Activated CD4-positive, alpha-beta T cell treated with anti-CD3 and anti-CD28 coated beads, Interleukin-2, amount 50 U/mL, for 16 hours (primary cell): ENCODE results near the gene MEDAG.
A peak's percentile ranks its signal among the peaks of the same experiment; 100 is the strongest.

Experiments
- DNase-seq: peaks from one replicate; pipeline ENCODE4 v3.0.0-alpha.2; 2020

The MEDAG gene

DNA sequence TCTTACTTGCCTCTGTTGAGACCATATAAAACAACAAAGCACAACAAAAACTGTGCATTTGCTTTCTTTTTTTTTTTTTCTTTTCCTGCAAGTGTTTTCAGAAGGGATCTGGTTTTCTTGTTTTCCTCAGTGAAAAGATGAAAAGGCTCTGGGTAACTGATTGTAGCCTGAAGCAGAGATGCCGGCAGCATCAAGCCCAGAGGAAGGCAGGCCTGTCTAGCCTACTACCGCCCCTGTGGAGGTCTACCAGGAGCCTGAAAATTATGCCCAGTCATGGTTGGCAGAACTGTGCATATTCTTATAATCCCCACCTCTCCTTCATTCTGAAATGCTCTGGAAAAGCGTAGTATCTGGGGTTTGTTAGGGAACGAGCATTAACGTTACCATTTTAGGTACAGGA lies 32.6 kb upstream of the MEDAG start:
- DNase-seq = no peak

DNA sequence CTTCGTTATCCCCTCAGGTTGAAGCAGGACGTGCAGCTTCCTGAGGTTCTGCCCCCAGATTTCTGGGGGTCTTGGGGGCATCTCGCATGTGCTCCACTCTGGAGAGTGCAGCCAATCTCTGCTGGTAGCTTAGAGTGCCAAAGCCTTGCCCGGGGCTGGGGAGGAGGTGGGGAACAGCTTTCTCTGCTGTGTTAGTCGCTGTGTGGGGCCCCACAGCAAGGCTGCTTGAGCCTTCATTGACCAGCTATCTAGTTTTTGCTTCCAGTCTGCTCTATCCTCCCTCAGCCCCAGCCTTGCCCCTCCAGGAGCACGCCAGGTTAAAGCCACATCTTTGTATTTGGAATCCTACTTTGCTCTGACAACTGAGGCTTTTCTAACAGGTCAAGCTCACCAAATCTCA lies 32.0 kb upstream of the MEDAG start:
- no peak for DNase-seq

DNA sequence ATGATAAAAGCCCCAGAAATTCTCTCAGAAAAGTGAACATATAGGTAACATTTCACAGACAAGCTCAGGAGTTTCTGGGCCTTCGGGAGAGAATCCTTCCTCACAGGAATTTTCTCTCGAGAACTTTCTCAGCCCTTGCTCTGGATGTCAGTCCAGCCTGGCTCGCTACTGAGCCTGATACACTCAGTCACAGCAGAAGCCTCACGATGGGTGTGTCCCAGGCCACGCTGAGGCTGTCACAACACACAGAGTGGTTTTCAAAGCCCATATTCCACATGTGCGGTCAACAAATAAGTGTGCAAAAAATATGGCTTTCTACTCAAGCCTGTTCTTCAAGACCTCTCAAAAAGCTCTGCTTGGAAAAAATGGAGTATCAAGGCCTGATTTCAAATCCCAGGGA lies 31.5 kb upstream of the MEDAG start:
- DNase-seq = no peak

DNA sequence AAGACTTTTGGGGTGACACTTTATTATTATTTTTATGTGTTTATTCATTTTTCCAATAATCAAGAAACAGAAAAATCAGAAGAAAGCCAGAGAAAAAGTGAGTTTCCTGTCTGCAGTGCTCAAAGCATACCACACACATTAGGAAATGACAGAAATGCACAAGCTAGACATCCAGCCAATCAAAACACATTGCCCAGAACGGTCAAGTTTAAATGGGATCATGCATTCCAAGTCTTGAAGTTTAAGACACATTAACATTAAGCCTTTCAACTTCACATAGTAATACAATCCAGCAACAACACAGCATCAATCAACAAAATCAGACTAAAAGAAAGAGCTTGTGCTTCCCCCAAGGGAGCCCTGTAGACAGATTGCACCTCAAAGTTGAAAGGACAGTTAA lies 28.7 kb upstream of the MEDAG start:
- DNase-seq = no peak

DNA sequence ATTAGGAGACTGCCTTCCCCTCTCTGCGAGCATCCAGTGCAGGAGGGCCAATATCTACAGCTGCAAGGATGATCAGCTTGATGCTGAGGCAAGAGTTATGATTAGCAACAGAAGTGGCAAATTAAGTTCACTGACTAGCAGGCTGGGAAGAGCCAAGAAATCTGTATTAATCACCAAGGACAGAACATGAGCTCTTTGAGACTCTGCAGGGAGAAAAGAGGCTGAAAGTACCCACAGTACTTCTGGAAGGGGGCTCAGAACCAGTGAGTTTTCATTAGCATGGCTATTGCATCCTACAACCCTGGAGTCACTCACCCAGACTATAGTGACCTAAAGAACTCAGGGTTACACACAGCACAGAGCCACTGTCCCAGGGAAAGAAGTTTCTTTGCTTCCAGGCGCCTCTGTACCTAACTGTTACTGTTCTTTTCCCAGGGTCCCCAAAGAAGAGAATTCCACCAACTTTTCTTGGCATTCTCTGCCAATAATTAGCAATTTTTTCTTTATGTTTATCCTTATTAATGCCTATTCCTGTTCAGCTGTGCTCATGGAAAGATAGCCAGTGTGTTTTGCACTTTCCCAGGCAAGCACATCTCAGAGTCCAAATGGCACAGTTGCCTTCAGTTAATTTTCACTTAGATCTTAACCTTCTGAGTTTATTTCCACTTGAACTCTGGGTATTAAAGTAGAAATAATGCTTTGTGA lies 25.8 kb upstream of the MEDAG start:
- no peak for DNase-seq

DNA sequence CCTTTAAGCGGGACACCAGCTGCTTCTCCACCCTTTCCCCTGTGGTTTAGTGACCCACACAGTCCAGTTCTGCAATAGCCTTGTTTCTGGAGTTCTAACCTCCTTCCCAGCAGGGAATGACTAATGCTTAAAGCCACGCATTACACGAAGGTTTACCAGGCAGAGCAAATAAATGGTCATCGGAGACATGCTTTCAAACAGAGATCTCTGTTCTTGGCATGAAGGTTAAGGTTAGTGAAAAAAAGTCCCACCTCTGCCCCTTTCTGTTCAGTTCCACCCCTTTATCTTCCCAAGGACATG lies 25.3 kb upstream of the MEDAG start:
- no peak for DNase-seq

DNA sequence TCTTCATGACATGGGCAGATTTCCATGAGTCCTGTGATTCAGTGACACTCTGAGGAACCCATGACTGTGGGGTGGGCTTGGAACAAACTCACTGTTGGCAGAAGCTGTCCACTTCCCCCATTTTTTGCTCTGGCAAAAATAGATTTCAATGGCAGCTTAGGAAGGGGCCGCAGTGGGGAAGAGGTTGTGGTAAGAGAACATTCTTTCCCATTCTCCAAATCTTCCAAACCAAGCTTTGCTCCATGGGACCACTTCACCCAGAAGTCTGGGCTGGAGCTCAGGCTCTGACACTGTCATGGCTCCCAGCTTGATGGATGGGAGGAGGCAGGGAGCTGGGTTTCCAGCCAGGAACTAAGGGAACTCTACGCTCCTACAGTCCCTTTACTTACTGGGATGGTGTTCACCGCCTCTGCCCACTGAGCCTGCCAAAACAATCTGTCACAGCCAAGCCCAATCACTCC lies 24.9 kb upstream of the MEDAG start:
- DNase-seq = no peak

DNA sequence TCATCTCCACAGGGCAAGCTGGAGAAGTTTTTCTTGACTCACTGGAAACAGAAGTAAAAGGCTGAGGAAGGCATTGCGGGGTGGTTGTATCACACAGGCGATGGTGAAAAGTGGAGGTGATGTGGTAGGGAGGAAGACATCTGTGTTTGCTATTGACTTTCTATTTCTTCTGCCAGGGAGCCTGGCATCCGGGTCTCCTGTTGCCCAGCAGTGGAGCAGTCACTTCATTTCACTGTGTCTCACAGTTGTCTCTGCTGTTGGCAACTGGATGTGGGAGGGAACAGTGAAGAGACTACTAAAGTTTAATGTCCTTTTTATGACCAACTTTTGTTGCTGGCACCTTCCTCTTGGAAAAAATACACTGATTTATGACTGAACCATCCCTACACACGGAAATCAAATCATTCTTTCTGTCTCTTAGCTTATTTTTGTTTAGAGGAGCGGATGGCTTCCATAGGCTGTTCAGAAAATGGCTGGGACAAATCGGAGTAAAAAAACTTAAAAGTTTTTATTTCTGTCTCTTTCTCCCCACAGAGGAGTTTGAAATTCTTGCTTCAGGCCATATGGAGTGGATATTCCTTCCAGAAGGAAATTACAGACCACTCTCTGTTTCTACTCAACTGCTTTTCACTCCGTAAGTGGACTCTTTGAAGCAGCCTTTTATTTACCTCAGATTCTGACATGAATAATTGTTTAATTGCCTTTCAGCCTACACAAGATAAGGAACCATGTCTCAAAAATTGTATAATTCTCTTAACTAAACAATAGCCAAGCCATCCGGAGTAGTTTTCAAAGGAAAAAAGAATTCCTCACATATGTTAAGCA lies 23.8 kb upstream of the MEDAG start:
- DNase-seq = no peak

DNA sequence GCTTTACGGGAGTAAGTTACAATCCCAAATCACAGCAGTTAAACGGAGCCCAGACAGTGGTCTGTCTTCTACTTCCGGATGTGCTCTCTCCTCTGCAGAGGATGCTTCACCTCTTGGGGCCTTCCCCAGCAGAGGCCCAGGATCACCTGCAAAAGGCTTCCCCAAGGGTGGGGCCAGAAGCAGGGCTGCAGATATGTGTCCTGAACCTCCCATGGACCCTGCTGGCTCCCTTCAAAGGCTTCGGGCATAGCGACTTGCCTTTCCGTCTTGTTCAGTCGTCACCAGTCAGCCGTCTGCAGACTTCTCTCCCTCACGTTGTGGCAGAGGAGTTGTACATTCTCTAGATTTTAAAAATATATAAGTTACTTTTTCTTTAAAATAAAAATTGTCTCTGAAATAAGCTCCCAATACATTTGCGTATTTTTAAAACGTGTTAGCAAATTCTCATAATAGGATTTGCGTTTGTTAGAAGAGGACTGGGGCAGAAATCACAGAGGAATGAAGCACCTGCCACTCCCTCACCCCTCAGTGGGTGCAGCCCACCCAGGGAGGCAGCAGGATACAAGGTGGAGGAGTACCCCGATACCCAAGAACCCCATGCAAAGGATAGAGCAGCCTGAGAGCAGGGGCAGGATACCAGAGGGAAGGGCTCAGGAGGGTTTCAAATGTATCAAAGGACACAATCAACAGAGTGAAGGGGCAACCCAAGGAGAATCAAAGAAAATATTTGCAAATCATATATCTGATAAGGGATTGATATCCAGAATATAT lies 22.9 kb upstream of the MEDAG start:
- no peak for DNase-seq

DNA sequence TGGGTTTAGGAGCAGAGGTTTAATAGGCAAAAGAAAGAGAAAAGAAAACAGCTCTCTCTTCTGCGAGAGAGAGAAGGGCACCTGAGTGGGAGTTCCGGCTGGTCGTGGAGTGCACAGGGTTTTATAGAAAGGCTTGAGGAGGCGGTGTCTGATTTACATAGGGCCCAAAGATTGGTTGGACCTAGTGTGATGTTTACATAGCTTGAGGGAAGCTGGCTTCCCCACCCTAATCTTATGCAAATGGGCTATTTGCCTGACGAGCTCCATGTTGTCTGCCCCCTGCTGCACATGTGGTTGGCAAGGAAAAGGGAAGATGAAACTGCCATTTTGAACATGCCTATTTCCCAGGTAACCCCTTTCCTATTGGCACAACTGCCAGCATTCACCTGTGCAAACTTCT lies 21.5 kb upstream of the MEDAG start:
- DNase-seq = no peak

DNA sequence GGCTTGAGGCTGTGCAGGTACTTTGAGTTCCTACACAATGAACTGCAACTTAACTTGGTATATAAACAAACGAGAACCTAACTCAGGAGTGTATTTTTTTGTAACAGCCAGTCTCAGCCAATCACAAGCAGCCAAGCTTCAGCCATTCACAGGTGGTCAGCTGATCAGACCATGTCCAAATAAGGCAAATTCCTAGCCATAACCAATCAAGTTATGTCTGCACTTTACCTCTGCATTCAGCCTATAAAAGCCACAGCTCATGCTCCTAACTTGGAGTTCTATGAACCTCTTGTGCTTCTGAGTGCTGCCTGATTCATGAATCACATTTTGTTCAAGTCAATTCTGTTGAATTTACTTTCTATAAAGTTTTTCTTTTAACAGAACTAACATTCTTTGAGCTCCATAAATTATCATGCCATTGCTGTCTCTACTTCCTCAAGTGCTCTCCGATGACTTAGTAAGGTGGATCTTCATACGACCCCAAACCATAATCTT lies 16.8 kb upstream of the MEDAG start:
- DNase-seq = no peak

DNA sequence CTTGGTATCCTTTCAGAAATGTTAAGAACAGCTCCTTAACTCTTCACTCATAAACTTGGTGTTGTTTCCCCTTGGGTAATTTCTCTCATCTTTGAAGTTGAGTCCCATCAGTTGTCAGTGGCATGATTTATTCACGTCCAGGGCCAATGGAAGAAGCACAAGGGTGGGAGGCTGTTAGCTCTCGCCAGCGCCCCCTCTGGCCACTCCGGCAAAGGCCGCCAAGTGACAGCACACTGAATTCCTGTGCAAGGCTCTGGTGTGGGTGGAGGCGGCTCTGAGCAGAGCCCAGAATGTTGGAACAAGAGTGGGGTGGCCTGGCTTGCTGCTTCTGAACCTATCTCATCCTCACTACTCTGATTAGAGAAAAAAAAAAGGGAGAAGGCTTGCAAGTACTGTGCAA lies 13.1 kb upstream of the MEDAG start:
- DNase-seq = no peak

DNA sequence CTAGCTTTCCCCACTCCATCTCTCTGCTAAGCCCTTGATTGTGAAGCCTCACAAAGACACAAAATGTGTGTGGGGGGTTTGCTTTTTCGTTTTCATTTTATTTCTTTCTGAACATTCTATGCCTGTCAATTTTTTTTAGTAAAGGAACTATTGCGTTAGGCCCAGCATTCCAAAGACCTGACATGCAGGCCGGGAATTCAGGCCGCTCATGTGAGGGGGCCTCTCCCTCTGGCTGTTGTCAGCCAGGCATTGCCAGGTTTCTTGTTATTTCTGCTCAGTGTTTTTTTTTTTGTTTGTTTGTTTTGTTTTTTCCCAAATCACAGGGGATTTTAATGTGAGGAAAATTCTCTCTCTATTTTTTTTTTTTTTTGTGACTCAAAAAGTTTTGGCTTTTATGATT lies 10.3 kb upstream of the MEDAG start:
- DNase-seq = no peak

DNA sequence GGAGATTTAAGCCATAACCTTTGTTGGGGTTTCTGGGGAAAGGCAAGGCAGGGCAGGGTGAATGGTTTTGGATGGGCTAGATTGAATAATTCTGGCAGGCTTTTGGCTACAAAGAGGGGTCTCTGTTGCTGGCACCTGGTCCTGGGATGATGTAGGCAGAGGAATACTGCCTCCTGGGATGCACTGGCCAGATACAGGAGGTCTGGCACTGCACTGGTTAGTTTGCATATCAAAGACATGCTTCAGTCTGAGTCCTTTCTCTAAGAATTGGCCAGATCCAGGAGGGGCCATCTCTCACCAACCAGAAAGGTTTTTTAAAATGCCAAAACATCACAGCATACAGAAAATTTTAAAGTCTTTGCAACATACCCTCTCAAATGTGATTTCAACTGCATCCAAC lies 8.0 kb upstream of the MEDAG start:
- DNase-seq = no peak

DNA sequence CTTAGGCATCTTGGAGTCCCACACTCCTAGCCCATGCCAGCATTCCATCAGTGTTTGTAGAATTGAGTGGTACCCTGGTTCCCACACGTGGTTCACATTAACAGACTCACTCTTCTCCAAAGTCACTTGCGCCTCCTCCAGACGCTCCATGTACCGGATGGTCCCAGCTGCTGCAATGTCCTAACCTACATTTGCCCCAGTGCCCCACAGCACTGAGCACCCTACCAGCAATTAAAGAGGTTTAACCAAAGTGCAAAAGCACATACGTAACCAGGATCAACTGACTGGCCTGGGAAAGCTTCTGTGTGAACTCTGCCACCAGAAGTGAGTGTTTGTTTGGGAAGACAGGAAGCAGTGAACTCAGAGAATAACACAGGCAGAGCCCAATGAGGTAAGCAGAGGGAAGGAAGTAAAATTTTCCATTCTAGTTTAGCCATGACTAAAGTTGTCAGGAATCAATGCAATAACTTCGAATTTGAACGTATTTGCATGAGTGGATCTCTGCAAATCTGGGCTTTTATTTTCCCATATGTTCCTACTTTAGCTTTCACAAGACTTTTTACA lies 7.3 kb upstream of the MEDAG start:
- DNase-seq = peak; percentile 2

DNA sequence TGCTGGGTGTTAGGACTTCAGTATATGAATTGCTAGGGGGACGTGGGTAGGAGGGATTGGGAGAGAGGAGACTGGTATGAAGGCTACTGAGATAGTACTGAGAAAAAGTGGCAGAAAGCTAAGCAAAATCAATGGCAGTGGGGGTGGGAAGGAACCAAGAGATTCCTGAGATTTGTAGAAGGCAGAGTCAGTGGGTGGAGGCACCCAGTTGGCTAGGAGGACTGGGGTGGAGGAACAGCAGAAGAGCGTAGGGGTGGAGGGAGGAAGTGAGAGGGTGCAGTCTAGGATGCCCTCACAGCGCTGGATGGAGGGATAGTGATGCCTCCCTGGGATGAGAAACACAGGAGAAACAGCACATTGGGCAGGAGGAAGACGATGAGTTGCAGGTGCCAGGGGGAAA lies 5.6 kb upstream of the MEDAG start:
- DNase-seq = no peak

DNA sequence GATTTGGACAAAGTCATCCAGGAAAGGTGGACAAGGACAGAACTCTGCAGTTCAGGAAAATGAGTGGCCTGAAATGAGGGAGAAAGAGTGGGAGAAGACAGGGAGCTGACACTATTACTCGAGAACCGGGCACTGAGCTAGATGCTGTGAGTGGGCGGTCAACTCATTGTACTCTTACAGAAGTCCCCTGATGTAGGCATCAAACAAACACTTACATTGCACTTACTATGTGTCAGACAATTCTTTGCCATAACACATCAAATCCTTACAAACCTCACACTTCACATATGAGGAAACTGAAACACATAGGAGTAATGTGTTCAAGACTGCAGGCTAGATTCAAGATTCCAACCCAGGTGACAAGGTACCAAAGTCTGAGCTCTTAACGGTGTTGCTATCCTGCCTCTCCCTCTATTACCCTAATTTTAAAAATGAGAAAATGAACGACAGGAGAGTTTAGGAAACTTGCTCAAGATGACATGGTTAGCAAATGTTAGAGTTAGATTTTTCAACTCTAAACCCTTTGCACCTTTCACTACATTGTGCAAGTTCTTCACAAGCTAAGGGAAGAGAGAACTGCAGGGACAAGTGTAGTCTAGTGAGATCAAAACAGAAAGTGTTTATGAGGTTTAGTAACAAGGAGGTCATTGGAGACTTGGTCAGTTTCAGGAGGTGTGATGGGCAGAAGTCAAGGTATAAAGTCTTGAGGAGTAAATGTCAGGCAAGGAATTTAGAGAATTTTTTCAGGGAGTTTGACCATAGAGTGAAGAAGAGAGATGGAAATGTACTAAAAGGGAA lies 4.9 kb upstream of the MEDAG start:
- no peak for DNase-seq

DNA sequence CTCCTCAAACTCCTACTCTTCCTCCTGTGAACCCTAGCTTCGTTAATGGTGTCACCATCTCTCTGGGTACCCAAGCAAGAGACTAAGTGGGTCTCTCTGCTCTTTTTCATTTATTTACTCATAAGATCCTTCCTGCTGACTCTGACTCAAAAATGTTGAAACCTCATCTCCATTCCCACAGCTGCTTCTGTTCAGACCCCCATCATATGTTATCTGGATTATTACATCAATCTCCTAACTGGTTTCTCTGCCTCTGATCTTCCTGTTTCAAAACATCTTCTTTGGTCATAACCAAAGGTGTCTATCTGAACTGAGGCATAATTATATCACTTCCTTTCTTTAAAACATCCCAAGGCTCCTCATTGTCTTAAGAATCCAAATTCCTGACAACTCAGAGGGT lies 2.0 kb upstream of the MEDAG start:
- DNase-seq = no peak

DNA sequence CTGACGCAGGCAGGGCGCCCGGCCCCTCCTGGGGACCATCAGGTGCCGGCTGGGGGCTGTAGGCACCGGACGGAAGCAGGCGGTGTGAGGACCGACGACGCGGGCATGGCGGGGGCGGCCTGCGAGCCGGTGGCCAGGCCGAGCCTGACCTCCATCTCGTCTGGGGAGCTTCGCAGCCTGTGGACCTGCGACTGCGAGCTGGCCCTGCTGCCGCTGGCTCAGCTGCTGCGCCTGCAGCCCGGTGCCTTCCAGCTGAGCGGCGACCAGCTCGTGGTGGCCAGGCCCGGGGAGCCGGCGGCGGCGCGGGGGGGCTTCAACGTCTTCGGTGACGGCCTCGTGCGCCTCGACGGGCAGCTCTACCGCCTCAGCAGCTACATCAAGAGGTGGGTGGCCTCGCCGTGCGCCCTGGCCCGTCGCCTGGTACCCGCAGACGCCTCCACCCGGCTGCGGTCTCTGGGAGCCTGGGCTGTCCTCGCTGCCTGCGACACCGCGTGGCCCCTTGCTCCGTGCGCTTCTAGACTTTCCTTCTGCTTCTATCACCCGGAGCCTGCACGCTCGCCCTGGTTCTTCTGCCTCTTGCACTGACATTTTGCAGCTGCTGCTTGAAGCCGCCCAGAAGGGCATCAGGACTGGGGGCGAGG lies 460 bp downstream of the MEDAG start:
- no peak for DNase-seq

DNA sequence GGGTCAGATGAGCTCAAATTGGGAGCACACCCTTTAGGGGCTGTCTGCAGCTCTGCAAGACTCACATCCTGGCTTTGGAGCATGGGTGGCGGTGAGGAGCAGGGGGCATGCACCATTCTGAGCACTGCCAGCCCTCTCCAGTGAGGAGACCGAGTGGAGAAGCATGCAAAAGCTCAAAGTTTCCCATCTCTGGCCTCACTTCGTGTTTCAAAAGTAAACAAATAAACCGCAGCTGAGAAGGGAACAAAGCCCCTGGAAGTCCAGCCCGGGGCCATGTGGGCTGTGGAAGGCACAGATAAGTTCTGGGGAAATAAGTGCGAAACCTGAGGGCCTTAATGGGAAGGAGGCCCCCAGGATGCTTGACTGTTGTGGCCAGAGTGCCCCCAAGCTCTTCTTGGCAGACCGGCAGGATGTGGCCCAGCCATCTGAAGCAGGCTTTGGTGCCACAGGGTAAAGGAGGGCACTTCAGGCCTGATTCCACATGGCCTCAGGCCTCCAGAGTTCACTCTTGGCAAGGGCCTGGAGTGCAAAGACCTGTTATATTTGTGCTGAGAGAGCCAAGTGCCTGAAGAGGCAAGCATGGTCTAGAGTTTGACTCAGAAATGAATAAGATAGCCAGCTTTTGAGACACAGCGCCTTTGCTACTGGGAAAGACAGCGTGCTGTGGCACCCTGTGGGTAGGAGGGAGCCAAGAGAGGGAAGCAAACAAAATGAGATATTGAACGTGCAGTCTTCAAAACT lies 1.2 kb downstream of the MEDAG start:
- DNase-seq = no peak

DNA sequence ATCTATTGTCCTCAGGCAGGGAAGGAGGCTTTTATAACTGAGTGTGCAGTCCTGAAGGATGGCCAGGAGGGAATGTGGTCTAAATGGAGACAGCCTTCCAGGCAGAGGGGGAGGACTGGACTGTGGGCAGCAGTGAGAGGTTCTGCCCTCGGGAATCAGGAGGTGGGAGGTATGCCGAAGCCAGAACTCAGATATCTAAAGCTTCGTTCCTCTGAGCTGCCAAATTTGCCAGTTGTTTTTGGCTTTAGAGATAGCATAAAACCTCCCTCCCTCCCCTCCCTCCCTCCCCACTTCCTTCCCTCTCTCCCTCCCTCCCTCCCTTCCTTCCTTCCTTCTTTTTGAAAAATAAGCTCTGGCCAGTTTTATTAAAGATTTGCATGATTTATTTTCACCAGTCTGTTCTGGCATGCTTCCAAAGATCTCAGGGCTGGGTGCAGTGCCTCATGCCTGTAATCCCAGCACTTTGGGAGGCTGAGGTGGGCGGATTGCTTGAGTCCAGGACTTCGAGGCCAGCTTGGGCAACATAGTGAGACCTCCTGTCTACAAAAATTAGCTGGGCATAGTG lies 2.4 kb downstream of the MEDAG start:
- DNase-seq = no peak
